HepG2 (cell line): ENCODE results near the gene RFFL. TPM values are rescaled to one million over a fixed set of nuclear protein-coding genes. Genes with fewer than 3 reads are reported as not detected.

Experiments used
- ATF1 ChIP-seq: IDR thresholded peaks from 2 replicates; pipeline ENCODE4 v1.6.1; 2016; ENCODE audit warnings: mild to moderate bottlenecking, control low read depth
- ETV5 ChIP-seq: IDR thresholded peaks from 2 replicates; pipeline ENCODE4 v1.6.1; 2018; ENCODE audit warnings: missing biosample characterization, missing genetic modification reagents, inconsistent platforms, borderline replicate concordance
- HMGA1 ChIP-seq: sonication (generic); formaldehyde crosslinking; conservative IDR thresholded peaks from 2 replicates; pipeline ENCODE4 v1.4.0; 2020; ENCODE audit warnings: missing genetic modification reagents
- HNF4A ChIP-seq: sonication (generic); formaldehyde crosslinking; IDR thresholded peaks from 2 replicates; pipeline ENCODE4 v1.4.0; 2020; ENCODE audit warnings: missing genetic modification reagents
- KLF11 ChIP-seq: IDR thresholded peaks from 2 replicates; pipeline ENCODE4 v1.6.1; 2016; ENCODE audit warnings: missing compliant biosample characterization
- KLF16 ChIP-seq, 2 experiments: sonication (generic) in 1 of 2; formaldehyde crosslinking in 1 of 2; IDR thresholded peaks; 2 replicates each; pipeline versions ENCODE4 v1.6.1 to v1.8.0; 2016 to 2023; ENCODE audit warnings: missing genetic modification reagents in 2 of 2, missing compliant biosample characterization in 1 of 2
- MAFG ChIP-seq: sonication (generic); formaldehyde crosslinking; IDR thresholded peaks from 2 replicates; pipeline ENCODE4 v1.5.1; 2020; ENCODE audit warnings: mild to moderate bottlenecking, missing genetic modification reagents
- MLLT10 ChIP-seq: sonication (generic); formaldehyde crosslinking; IDR thresholded peaks from 2 replicates; pipeline ENCODE4 v1.4.0; 2020; ENCODE audit warnings: missing genetic modification reagents
- MYPOP ChIP-seq: sonication (generic); formaldehyde crosslinking; IDR thresholded peaks from 2 replicates; pipeline ENCODE4 v1.8.1; 2023; ENCODE audit warnings: mild to moderate bottlenecking, moderate library complexity, missing genetic modification reagents
- NCOA5 ChIP-seq: sonication (generic); formaldehyde crosslinking; IDR thresholded peaks from 2 replicates; pipeline ENCODE4 v1.4.0; 2020; ENCODE audit warnings: missing genetic modification reagents
- NFIC ChIP-seq: IDR thresholded peaks from 2 replicates; pipeline ENCODE4 v1.6.1; 2012; ENCODE audit warnings: mild to moderate bottlenecking, low read length, inconsistent platforms
- PHF20 ChIP-seq: sonication (generic); formaldehyde crosslinking; IDR thresholded peaks from 2 replicates; pipeline ENCODE4 v1.5.0; 2020; ENCODE audit warnings: mild to moderate bottlenecking, missing genetic modification reagents
- RBFOX2 ChIP-seq: fragments of 200-400 bp; formaldehyde crosslinking; IDR thresholded peaks from 2 replicates; pipeline ENCODE4 v1.6.1; 2017; ENCODE audit warnings: low read depth, mild to moderate bottlenecking, low read length
- RORA ChIP-seq: sonication (generic); formaldehyde crosslinking; IDR thresholded peaks from 2 replicates; pipeline ENCODE4 v1.5.0; 2020; ENCODE audit warnings: mild to moderate bottlenecking, missing genetic modification reagents, moderate library complexity
- SALL1 ChIP-seq: sonication (generic); formaldehyde crosslinking; IDR thresholded peaks from 2 replicates; pipeline ENCODE4 v1.8.0; 2022; ENCODE audit warnings: mild to moderate bottlenecking, missing genetic modification reagents
- SKI ChIP-seq: fragments of 450-650 bp; IDR thresholded peaks from one replicate; pipeline ENCODE4 v1.6.1; 2018; ENCODE audit warnings: mild to moderate bottlenecking; ENCODE audit not compliant: partially characterized antibody
- TARDBP ChIP-seq: sonication (generic); formaldehyde crosslinking; IDR thresholded peaks from 2 replicates; pipeline ENCODE4 v1.8.0; 2022; ENCODE audit warnings: mild to moderate bottlenecking, missing genetic modification reagents
- TCF7 ChIP-seq: sonication (generic); IDR thresholded peaks from 2 replicates; pipeline ENCODE4 v1.6.1; 2016; ENCODE audit warnings: antibody characterized with exemption, low read depth
- TEF ChIP-seq: sonication (generic); formaldehyde crosslinking; IDR thresholded peaks from 2 replicates; pipeline ENCODE4 v1.5.0; 2020; ENCODE audit warnings: missing genetic modification reagents
- THAP11 ChIP-seq: IDR thresholded peaks from 2 replicates; pipeline ENCODE4 v1.6.1; 2016; ENCODE audit warnings: missing biosample characterization, missing genetic modification reagents
- ZBTB10 ChIP-seq: sonication (generic); formaldehyde crosslinking; IDR thresholded peaks from 2 replicates; pipeline ENCODE4 v1.4.0; 2020; ENCODE audit warnings: missing genetic modification reagents, borderline replicate concordance
- ZNF138 ChIP-seq: sonication (generic); formaldehyde crosslinking; IDR thresholded peaks from 2 replicates; pipeline ENCODE4 v1.5.0; 2020; ENCODE audit warnings: mild to moderate bottlenecking, low read depth, missing genetic modification reagents
- ZNF253 ChIP-seq: sonication (generic); formaldehyde crosslinking; IDR thresholded peaks from 2 replicates; pipeline ENCODE4 v1.8.0; 2022; ENCODE audit warnings: mild to moderate bottlenecking, missing genetic modification reagents, borderline replicate concordance
- ZNF33A ChIP-seq: sonication (generic); formaldehyde crosslinking; IDR thresholded peaks from 2 replicates; pipeline ENCODE4 v1.5.1; 2020; ENCODE audit warnings: missing genetic modification reagents, mild to moderate bottlenecking, moderate library complexity, borderline replicate concordance
- ZNF546 ChIP-seq: sonication (generic); formaldehyde crosslinking; conservative IDR thresholded peaks from 2 replicates; pipeline ENCODE4 v1.8.1; 2023; ENCODE audit warnings: mild to moderate bottlenecking, missing genetic modification reagents
- ZNF598 ChIP-seq: sonication (generic); formaldehyde crosslinking; IDR thresholded peaks from 2 replicates; pipeline ENCODE4 v1.5.1; 2020; ENCODE audit warnings: mild to moderate bottlenecking, missing genetic modification reagents, borderline replicate concordance
- ZNF850 ChIP-seq: sonication (generic); formaldehyde crosslinking; conservative IDR thresholded peaks from 2 replicates; pipeline ENCODE4 v1.9.0; 2021; ENCODE audit warnings: mild to moderate bottlenecking, missing genetic modification reagents
- ZNF878 ChIP-seq: sonication (generic); formaldehyde crosslinking; IDR thresholded peaks from 2 replicates; pipeline ENCODE4 v1.8.1; 2023; ENCODE audit warnings: mild to moderate bottlenecking, missing genetic modification reagents, moderate library complexity
- polyA plus RNA-seq, 8 experiments: library from polyadenylated mRNA; depleted of rRNA in 3 of 8; stranded (reverse) in 7 of 8; unstranded in 1 of 8; fragments of >200 nt; fragmentation: Illumina TruSeq in 4 of 8; extraction: Trizol in 4 of 8; gene quantifications; 2 replicates each; pipeline versions ENCODE4 v1.2.1 to v1.2.3, GENCODE V29; 2011 to 2016; ENCODE audit warnings: low read depth in 4 of 8, missing spikeins in 1 of 8, mixed read lengths in 1 of 8; ENCODE audit not compliant: insufficient read depth in 1 of 8
- total RNA-seq, 5 experiments: library from RNA; depleted of rRNA; stranded (reverse); fragments of >200 nt; fragmentation: Illumina TruSeq; extraction: Trizol; gene quantifications; 2 replicates each; pipeline ENCODE4 v1.2.3, GENCODE V29; 2016; ENCODE audit warnings: low read depth in 1 of 5

RFFL gene
- total and polyA plus RNA-seq, 2 of the 13 experiments (the other 11 are each of a cell fraction or from before 2014, with no cell fraction given) = 24.3 to 48.6 TPM

DNA sequence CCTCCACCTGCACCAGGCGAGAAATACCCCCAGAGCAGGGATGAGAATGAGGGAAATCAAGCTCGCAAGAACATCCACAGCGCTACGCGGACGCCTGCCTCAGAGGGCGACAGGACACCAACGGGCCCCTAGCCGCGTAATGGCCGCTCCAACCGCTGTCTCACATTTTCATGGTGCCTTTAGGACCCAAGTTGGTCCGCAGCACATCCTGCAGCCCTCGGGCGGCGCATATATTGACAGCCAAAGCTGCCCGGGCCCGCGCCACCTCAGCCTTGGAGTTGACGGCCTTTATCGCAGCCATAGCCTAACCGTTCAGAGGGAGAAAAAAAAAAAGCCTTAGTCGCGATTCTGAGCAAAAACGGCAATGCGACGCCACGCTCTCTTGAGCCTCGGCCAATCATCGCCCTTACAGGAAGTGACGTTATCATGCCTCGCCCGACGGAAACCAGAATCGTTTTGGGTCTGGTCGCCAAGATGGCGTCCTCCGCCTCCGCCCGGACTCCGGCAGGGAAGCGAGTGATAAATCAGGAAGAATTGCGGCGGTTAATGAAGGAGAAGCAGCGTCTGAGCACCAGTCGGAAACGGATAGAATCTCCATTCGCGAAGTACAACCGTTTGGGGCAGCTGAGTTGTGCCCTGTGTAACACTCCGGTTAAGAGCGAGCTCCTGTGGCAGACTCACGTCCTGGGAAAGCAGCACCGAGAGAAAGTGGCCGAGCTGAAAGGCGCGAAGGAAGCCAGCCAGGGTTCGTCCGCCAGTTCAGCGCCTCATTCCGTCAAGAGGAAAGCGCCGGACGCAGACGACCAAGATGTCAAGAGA is 102.2 kb downstream of the RFFL start, which contains the start of the genes CCT6B and ZNF830 (continued):
- TF ChIP-seq ZBTB10 = no peak
- TF ChIP-seq MAFG = no peak
- TF ChIP-seq KLF11 (CRISPR knock-in tag) = no peak
- peak; percentile 3; the same call in 1 of the 2 replicates for TF ChIP-seq HNF4A
- peak; percentile 98 for TF ChIP-seq ATF1
- TF ChIP-seq KLF16 (CRISPR knock-in tag; IDR thresholded peaks at IDR 0.05) = peak in 1 of 2 experiments; percentile 76; a peak in 1 of 4 replicates
- peak; percentile 91 for TF ChIP-seq THAP11 (CRISPR knock-in tag)
- no peak for TF ChIP-seq ZNF850 (CRISPR knock-in tag)
- TF ChIP-seq MLLT10 (CRISPR knock-in tag) = no peak
- peak; percentile 81; the same call in 1 of the 2 replicates for TF ChIP-seq ZNF253 (CRISPR knock-in tag)
- 0 out of 2 replicates have a peak, but pooled peaks have one; percentile 40 for TF ChIP-seq TARDBP (CRISPR knock-in tag)
- no peak; the same call in 1 of the 2 replicates for TF ChIP-seq ZNF546 (CRISPR knock-in tag)
- TF ChIP-seq PHF20 (CRISPR knock-in tag) = peak; percentile 99
- no peak for TF ChIP-seq ZNF138 (CRISPR knock-in tag)
- no peak for TF ChIP-seq TEF (CRISPR knock-in tag)
- TF ChIP-seq MYPOP = peak; percentile 77; the same call in 1 of the 2 replicates
- no peak for TF ChIP-seq ZNF33A (CRISPR knock-in tag)
- TF ChIP-seq HMGA1 (CRISPR knock-in tag) = no peak
- TF ChIP-seq RBFOX2 = peak; percentile 85
- TF ChIP-seq ETV5 = peak; percentile 18; the same call in 1 of the 2 replicates
- peak; percentile 77 for TF ChIP-seq SALL1 (CRISPR knock-in tag)
- TF ChIP-seq NCOA5 (CRISPR knock-in tag) = no peak
- TF ChIP-seq ZNF598 = peak; percentile 85; the same call in 1 of the 2 replicates
- no peak for TF ChIP-seq NFIC
- no peak for TF ChIP-seq RORA (CRISPR knock-in tag)
- TF ChIP-seq TCF7 = no peak
- TF ChIP-seq SKI = no peak
- TF ChIP-seq ZNF878 = 0 out of 2 replicates have a peak, but pooled peaks have one; percentile 49
